Measurements from ENCODE around the gene SENP3. TPM values are rescaled to one million over a fixed set of nuclear protein-coding genes. Genes with fewer than 3 reads are reported as not detected.

Gene SENP3
- polyA plus RNA-seq, 1 donor (not counting 4 experiments of a cell fraction or from before 2014, with no cell fraction given), result 99.1 TPM

- H4K20me1 ChIP-seq (ENCODE audit: control insufficient read depth, extremely low read depth, insufficient read depth, low read length), result peaks cover 54% of the 10 kb centered on the region
- H2AFZ ChIP-seq (ENCODE audit: control insufficient read depth, low read length), result no peak overlapping the region
- TF ChIP-seq EZH2 (IDR thresholded peaks at IDR 0.05; ENCODE audit: low read length) (no peak), CTCF (optimal IDR thresholded peaks at IDR 0.05 in 1 of 3, IDR thresholded peaks at IDR 0.05 in 1 of 3, conservative IDR thresholded peaks at IDR 0.05 in 1 of 3; ENCODE audit: extremely low read depth in 1 of 3, insufficient read depth in 2 of 3, low read length in 3 of 3) (no peak)
- peak overlapping the region; percentile 93 for H3K27ac ChIP-seq (ENCODE audit: control insufficient read depth, insufficient read depth, low read length)
- H3K4me3 ChIP-seq (ENCODE audit: control insufficient read depth in 2 of 3, extremely low read depth in 1 of 3, insufficient read depth in 2 of 3, low read depth in 1 of 3, low read length in 3 of 3), result peak overlapping the region in 1 of 3 experiments; percentile 85
- H3K27me3 ChIP-seq (ENCODE audit: control insufficient read depth, extremely low read depth, insufficient read depth, low read length), result no peaks in the 10 kb centered on the region
- DNase-seq (ENCODE audit: low read depth, low spot score) (no peak), FAIRE-seq (no peak)
- H3K36me3 ChIP-seq (ENCODE audit: control insufficient read depth in 2 of 2, extremely low read depth in 1 of 2, insufficient read depth in 2 of 2, low read length in 2 of 2), result peaks cover 34 to 68% of the 10 kb centered on the region in 2 experiments
- peak overlapping the region; percentile 88 for H3K4me2 ChIP-seq (ENCODE audit: control insufficient read depth, extremely low read depth, insufficient read depth, low read depth, low read length)
- H3K79me2 ChIP-seq (ENCODE audit: control insufficient read depth, insufficient read depth, low read length), result peaks cover 55% of the 10 kb centered on the region
- dilution Hi-C loops (cut with MboI; ENCODE audit: extremely low pct_ligation_motif_present, low sequenced_read_pairs), result no loop called here
- H3K9ac ChIP-seq (ENCODE audit: control insufficient read depth, extremely low read depth, insufficient read depth, low read length), result peak overlapping the region; percentile 98
- H3K4me1 ChIP-seq (ENCODE audit: control insufficient read depth, extremely low read depth, insufficient read depth, low read length), result peaks cover 48% of the 10 kb centered on the region
- peaks cover 3% of the 10 kb centered on the region for H3K9me1 ChIP-seq (ENCODE audit: control insufficient read depth, extremely low read depth, insufficient read depth, low read length)
- no peaks in the 10 kb centered on the region for H3K9me3 ChIP-seq (ENCODE audit: control insufficient read depth, low read depth, low read length)
Observed at GRCh38 chr17:7575481-7575883, 13.8 kb downstream of the SENP3 start.

GRCh38 chr17:7575959-7576358 is 14.2 kb downstream of the SENP3 start:
- Histone ChIP-seq H3K4me3 (ENCODE audit: control insufficient read depth in 2 of 3, extremely low read depth in 1 of 3, insufficient read depth in 2 of 3, low read depth in 1 of 3, low read length in 3 of 3) (no peak overlapping the region), H3K79me2 (ENCODE audit: control insufficient read depth, insufficient read depth, low read length) (peaks cover 55% of the 10 kb centered on the region), H3K36me3 (ENCODE audit: control insufficient read depth in 2 of 2, extremely low read depth in 1 of 2, insufficient read depth in 2 of 2, low read length in 2 of 2) (peaks cover 30 to 65% of the 10 kb centered on the region in 2 experiments), H3K27me3 (ENCODE audit: control insufficient read depth, extremely low read depth, insufficient read depth, low read length) (no peaks in the 10 kb centered on the region), H3K27ac (ENCODE audit: control insufficient read depth, insufficient read depth, low read length) (no peak overlapping the region), H3K4me1 (ENCODE audit: control insufficient read depth, extremely low read depth, insufficient read depth, low read length) (peaks cover 52% of the 10 kb centered on the region), H3K9me3 (ENCODE audit: control insufficient read depth, low read depth, low read length) (no peaks in the 10 kb centered on the region), H3K9me1 (ENCODE audit: control insufficient read depth, extremely low read depth, insufficient read depth, low read length) (peaks cover 3% of the 10 kb centered on the region), H3K4me2 (ENCODE audit: control insufficient read depth, extremely low read depth, insufficient read depth, low read depth, low read length) (peak overlapping the region; percentile 88), H4K20me1 (ENCODE audit: control insufficient read depth, extremely low read depth, insufficient read depth, low read length) (peaks cover 54% of the 10 kb centered on the region), H2AFZ (ENCODE audit: control insufficient read depth, low read length) (no peak overlapping the region), H3K9ac (ENCODE audit: control insufficient read depth, extremely low read depth, insufficient read depth, low read length) (no peak overlapping the region)
- dilution Hi-C loops (cut with MboI; ENCODE audit: extremely low pct_ligation_motif_present, low sequenced_read_pairs), result no loop called here
- FAIRE-seq, result no peak
- DNase-seq (ENCODE audit: low read depth, low spot score), result no peak
- TF ChIP-seq CTCF (optimal IDR thresholded peaks at IDR 0.05 in 1 of 3, IDR thresholded peaks at IDR 0.05 in 1 of 3, conservative IDR thresholded peaks at IDR 0.05 in 1 of 3; ENCODE audit: extremely low read depth in 1 of 3, insufficient read depth in 2 of 3, low read length in 3 of 3) (no peak), EZH2 (IDR thresholded peaks at IDR 0.05; ENCODE audit: low read length) (no peak)
